ENCODE results near the gene EXOC7. TPM values are rescaled to one million over a fixed set of nuclear protein-coding genes. Genes with fewer than 3 reads are reported as not detected.

The EXOC7 gene
- total and polyA plus RNA-seq, 2 of the 8 experiments (the other 6 are each of a cell fraction or from before 2014, with no cell fraction given): 77.1 to 92.6 TPM

DNA sequence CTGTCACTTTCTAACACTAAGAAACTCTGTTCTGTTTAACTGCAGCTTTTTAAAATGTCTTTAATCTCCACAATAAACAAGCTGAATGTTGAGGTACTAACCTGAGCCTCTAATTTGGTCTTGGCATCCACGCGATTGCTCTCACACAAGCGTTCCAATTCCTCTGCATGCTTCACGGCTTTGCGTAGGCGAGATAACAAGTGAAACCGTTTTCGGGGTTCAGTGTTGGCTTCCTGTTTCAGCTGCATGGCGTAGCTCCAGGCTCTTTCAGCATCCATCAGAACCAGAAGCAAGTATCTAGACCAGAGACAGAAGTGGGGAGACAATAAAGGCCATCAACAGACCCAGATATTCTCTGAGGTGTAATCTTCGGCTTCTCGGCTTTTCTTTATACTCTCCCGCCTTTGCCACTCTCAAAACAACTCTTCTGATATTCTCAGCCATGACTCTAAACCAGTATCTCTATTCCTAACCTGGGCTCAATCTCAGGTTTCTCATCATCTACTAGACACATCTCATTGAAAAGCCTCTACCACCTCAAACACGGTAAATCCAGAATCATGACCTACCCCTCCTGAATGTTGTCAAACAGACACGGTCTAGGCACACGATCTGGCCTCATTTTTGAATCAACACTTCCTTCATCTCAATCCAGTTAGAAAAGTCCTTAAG is 39.6 kb downstream of the EXOC7 start:
- Histone ChIP-seq H2BK12ac (ENCODE audit: low read depth, low read length) (no peak overlapping the region), H3K18ac (ENCODE audit: extremely low read depth, low read length) (no peak overlapping the region), H4K5ac (ENCODE audit: insufficient read length, low read depth, low read length) (no peak overlapping the region), H3K4me1 (replicated peaks in 1 of 4; ENCODE audit: control insufficient read depth in 3 of 4, insufficient read depth in 4 of 4, low read length in 3 of 4) (no peaks in the 10 kb centered on the region), H3K9ac (replicated peaks in 1 of 4; ENCODE audit: extremely low read depth in 1 of 4, low read depth in 3 of 4, low read length in 3 of 4) (no peak overlapping the region), H3K23me2 (ENCODE audit: low read depth, low read length) (no peaks in the 10 kb centered on the region), H3K79me1 (ENCODE audit: low read depth, low read length) (no peaks in the 10 kb centered on the region), H3K27me3 (replicated peaks in 1 of 4; ENCODE audit: control insufficient read depth in 3 of 4, extremely low read depth in 1 of 4, insufficient read depth in 3 of 4, low read length in 3 of 4) (no peaks in the 10 kb centered on the region), H3K4ac (replicated peaks; ENCODE audit: insufficient read length, low read depth, low read length) (no peak overlapping the region), H3K14ac (ENCODE audit: insufficient read length) (no peak overlapping the region), H2AK5ac (ENCODE audit: low read depth, low read length) (no peak overlapping the region), H3K23ac (ENCODE audit: insufficient read length) (no peak overlapping the region), H3K4me2 (ENCODE audit: insufficient read depth in 1 of 2, low read depth in 2 of 2, low read length in 2 of 2) (no peak overlapping the region), H4K8ac (ENCODE audit: extremely low read depth, insufficient read depth, low read length) (no peak overlapping the region), H2BK15ac (ENCODE audit: low read length) (no peak overlapping the region), H3K36me3 (ENCODE audit: control insufficient read depth in 2 of 4, insufficient read depth in 4 of 4, low read length in 3 of 4) (peaks cover 36 to 70% (median 55%) of the 10 kb centered on the region in 4 experiments), H3K4me3 (ENCODE audit: extremely low read depth in 1 of 4, insufficient read depth in 2 of 4, low read depth in 3 of 4, low read length in 4 of 4) (no peak overlapping the region), H2AFZ (ENCODE audit: low read length) (no peak overlapping the region), H2BK120ac (replicated peaks; ENCODE audit: low read depth, low read length) (no peak overlapping the region), H4K91ac (replicated peaks; ENCODE audit: insufficient read length, low read length) (no peak overlapping the region), H3K56ac (replicated peaks; ENCODE audit: insufficient read length, low read depth, low read length) (no peak overlapping the region), H2BK20ac (ENCODE audit: low read length) (no peak overlapping the region), H2BK5ac (ENCODE audit: low read depth, low read length) (no peak overlapping the region), H3K79me2 (ENCODE audit: control insufficient read depth in 1 of 2, insufficient read depth in 2 of 2, low read length in 2 of 2) (peaks cover 0 to 4% of the 10 kb centered on the region in 2 experiments; a peak in 2 of 4 replicates), H3K9me3 (ENCODE audit: insufficient read depth in 2 of 2, low read depth in 1 of 2, low read length in 1 of 2) (no peaks in the 10 kb centered on the region), H3K27ac (ENCODE audit: low read depth, low read length) (no peak overlapping the region), H4K20me1 (replicated peaks in 1 of 2; ENCODE audit: control insufficient read depth in 1 of 2, insufficient read depth in 2 of 2, low read length in 2 of 2) (peaks cover 0 to 2% of the 10 kb centered on the region in 2 experiments)
- CTCF ChIA-PET (ENCODE audit: partially characterized antibody): interaction anchor here (0.6 to 2.4 kb wide), 7 partner anchors 15 to 259 kb away, joined by 3 to 14 read pairs (median 3); no protein-coding TSS in a partner anchor
- WGBS, 2 experiments (ENCODE audit: extremely low coverage in 1 of 2, insufficient coverage in 1 of 2, insufficient read length in 1 of 2, insufficient replicate concordance in 2 of 2, low coverage in 1 of 2, low lambda C conversion rate in 2 of 2, missing lambda C conversion rate in 1 of 2): 95% methylated on average over 15 of the region's 15 CpGs; no CpG with 5 or more reads in 1 of the 2 experiments
- POLR2A ChIA-PET (ENCODE audit: partially characterized antibody): interaction anchor here (1.5 to 1.7 kb wide), 2 partner anchors 8 to 17 kb away, joined by 6 to 7 read pairs; partner anchors contain the start of gene SRP68
- FAIRE-seq (no peak), DNase-seq (ENCODE audit: low read depth in 1 of 2, low spot score in 2 of 2) (no peak)
- TF ChIP-seq BCL11A (IDR thresholded peaks at IDR 0.05; ENCODE audit: low read depth in 2 of 2, low read length in 2 of 2) (no peak), SIRT6 (IDR thresholded peaks at IDR 0.05; ENCODE audit: low read length) (no peak), SUZ12 (IDR thresholded peaks at IDR 0.05; ENCODE audit: low read length) (no peak), FOSL1 (IDR thresholded peaks at IDR 0.05; ENCODE audit: insufficient read depth, low read depth, low read length) (no peak), CTBP2 (IDR thresholded peaks at IDR 0.05; ENCODE audit: borderline replicate concordance, insufficient read depth, insufficient read length, low read length) (no peak), TCF12 (IDR thresholded peaks at IDR 0.05; ENCODE audit: low read depth, low read length) (no peak), SP1 (IDR thresholded peaks at IDR 0.05; ENCODE audit: low read depth, low read length) (no peak), YY1 (IDR thresholded peaks at IDR 0.05; ENCODE audit: low read depth, low read length) (no peak), GTF2F1 (IDR thresholded peaks at IDR 0.05; ENCODE audit: borderline replicate concordance, low read depth, low read length) (no peak), CEBPB (IDR thresholded peaks at IDR 0.05; ENCODE audit: low read depth, low read length) (no peak)
- TF ChIP-seq, protein P1, sequence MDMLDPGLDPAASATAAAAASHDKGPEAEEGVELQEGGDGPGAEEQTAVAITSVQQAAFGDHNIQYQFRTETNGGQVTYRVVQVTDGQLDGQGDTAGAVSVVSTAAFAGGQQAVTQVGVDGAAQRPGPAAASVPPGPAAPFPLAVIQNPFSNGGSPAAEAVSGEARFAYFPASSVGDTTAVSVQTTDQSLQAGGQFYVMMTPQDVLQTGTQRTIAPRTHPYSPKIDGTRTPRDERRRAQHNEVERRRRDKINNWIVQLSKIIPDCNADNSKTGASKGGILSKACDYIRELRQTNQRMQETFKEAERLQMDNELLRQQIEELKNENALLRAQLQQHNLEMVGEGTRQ (IDR thresholded peaks at IDR 0.05; ENCODE audit: low read length): no peak
- TF ChIP-seq, protein P2, sequence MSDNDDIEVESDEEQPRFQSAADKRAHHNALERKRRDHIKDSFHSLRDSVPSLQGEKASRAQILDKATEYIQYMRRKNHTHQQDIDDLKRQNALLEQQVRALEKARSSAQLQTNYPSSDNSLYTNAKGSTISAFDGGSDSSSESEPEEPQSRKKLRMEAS (IDR thresholded peaks at IDR 0.05): no peak

Measured in H1 (cell line).